ENCODE measurements around the gene HRH4.

Gene HRH4

DNA sequence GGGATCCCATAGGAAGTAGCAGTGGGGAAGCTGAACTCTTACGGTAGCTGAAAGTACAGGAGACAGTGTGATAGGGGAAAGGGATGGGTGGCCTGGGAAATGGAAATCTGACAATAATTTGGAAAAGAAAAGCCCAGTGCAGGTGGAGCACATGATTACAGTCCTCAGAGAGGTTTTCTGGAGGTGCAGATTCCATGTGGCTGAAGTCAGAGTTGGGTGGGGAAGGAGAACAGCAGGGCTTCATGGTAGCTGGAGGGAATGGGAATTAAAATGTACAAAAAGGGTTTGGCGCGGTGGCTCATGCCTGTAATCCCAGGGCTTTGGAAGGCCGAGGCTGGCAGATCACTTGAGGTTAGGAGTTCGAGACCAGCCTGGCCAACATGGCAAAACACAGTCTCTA lies 12.2 kb downstream of the HRH4 start:
- no peak for DNase-seq (ENCODE audit: low read depth in 1 of 2, low spot score in 1 of 2)
- Histone ChIP-seq H3K4me3 (replicated peaks; ENCODE audit: insufficient read depth, low read length) (no peak overlapping the region), H3K27me3 (ENCODE audit: insufficient read depth, poor library complexity, severe bottlenecking) (no peaks in the 10 kb centered on the region), H3K27ac (replicated peaks) (no peak overlapping the region)
- TF ChIP-seq GABPA (IDR thresholded peaks at IDR 0.05; ENCODE audit: low read depth) (no peak), CTCF (IDR thresholded peaks at IDR 0.05; ENCODE audit: insufficient read depth, low read length) (no peak), SPI1 (IDR thresholded peaks at IDR 0.05; ENCODE audit: borderline replicate concordance, low read depth) (no peak), REST (IDR thresholded peaks at IDR 0.05; ENCODE audit: insufficient replicate concordance, low read depth) (no peak), POLR2AphosphoS5 (IDR thresholded peaks at IDR 0.05; ENCODE audit: low read depth) (no peak)

DNA sequence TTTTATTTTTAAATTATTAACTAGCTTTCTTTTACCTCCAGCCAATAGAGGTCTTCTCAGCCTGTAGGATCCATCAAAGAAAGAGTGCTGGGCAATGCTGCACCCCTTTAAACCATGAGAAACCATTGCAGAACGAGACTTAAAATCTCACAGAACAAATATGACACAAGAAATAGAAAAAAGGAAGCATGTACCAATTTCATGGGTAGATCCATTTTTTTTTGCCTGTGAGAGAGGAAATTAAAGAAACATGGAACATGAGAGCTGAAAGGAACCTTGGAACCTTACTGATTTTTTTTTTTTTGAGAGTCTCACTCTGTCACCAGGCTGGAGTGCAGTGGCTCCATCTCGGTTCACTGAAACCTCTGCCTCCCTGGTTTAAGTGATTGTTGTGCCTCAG lies 14.0 kb downstream of the HRH4 start:
- H3K4me3 ChIP-seq (replicated peaks; ENCODE audit: insufficient read depth, low read length) = no peak overlapping the region
- no peak for DNase-seq (ENCODE audit: low read depth in 1 of 2, low spot score in 1 of 2)

More for the DNA sequence above, 14.0 kb downstream of the HRH4 start:
- TF ChIP-seq POLR2AphosphoS5 (IDR thresholded peaks at IDR 0.05; ENCODE audit: low read depth) (no peak), REST (IDR thresholded peaks at IDR 0.05; ENCODE audit: insufficient replicate concordance, low read depth) (no peak), GABPA (IDR thresholded peaks at IDR 0.05; ENCODE audit: low read depth) (no peak), SPI1 (IDR thresholded peaks at IDR 0.05; ENCODE audit: borderline replicate concordance, low read depth) (no peak), CTCF (IDR thresholded peaks at IDR 0.05; ENCODE audit: insufficient read depth, low read length) (no peak)
- Histone ChIP-seq H3K27me3 (ENCODE audit: insufficient read depth, poor library complexity, severe bottlenecking) (no peaks in the 10 kb centered on the region), H3K27ac (replicated peaks) (no peak overlapping the region)

All from HL-60 (cell line).